ENCODE measurements around the gene DHH. TPM values are rescaled to one million over a fixed set of nuclear protein-coding genes. Genes with fewer than 3 reads are reported as not detected.

Gene DHH
- total and polyA plus RNA-seq, 9 of the 15 experiments (the other 6 are each of a cell fraction or from before 2014, with no cell fraction given): 0.07 to 2.6 (median 0.54) TPM

- TF ChIP-seq ZNF609 (CRISPR knock-in tag; IDR thresholded peaks at IDR 0.05; ENCODE audit: borderline replicate concordance) (peak; percentile 80; the same call in 1 of the 2 replicates), ESRRA (IDR thresholded peaks at IDR 0.05; ENCODE audit: borderline replicate concordance, low read depth) (0 out of 2 replicates have a peak, but pooled peaks have one; percentile 30), PREB (CRISPR knock-in tag; IDR thresholded peaks at IDR 0.05) (no peak; the same call in 1 of the 2 replicates), GTF2B (IDR thresholded peaks at IDR 0.05; ENCODE audit: extremely low read depth, insufficient read length) (no peak), ZNF75A (CRISPR knock-in tag; IDR thresholded peaks at IDR 0.05) (no peak), ZNF124 (CRISPR knock-in tag; IDR thresholded peaks at IDR 0.05) (no peak), FOXJ3 (CRISPR knock-in tag; IDR thresholded peaks at IDR 0.05) (no peak), ZNF134 (CRISPR knock-in tag; conservative IDR thresholded peaks at IDR 0.05) (no peak), ZNF277 (CRISPR knock-in tag; IDR thresholded peaks at IDR 0.05; ENCODE audit: borderline replicate concordance) (no peak), PYGO2 (tag; IDR thresholded peaks at IDR 0.05) (0 out of 2 replicates have a peak, but pooled peaks have one; percentile 45), TCF15 (CRISPR knock-in tag; IDR thresholded peaks at IDR 0.05) (no peak), CREB1 (IDR thresholded peaks at IDR 0.05) (peak; percentile 90), CREB1 (CRISPR knock-in tag; IDR thresholded peaks at IDR 0.05) (peak; percentile 92), NFE2 (IDR thresholded peaks at IDR 0.05; ENCODE audit: low read depth) (peak; percentile 98), ZNF274 (IDR thresholded peaks at IDR 0.05; ENCODE audit: borderline replicate concordance, low read depth, low read length) (no peak), ZNF77 (CRISPR knock-in tag; IDR thresholded peaks at IDR 0.05) (no peak), ZNF431 (CRISPR knock-in tag; IDR thresholded peaks at IDR 0.05) (peak; percentile 57; the same call in 1 of the 2 replicates), ZNF3 (CRISPR knock-in tag; IDR thresholded peaks at IDR 0.05) (no peak), GABPA (tag; conservative IDR thresholded peaks at IDR 0.05; ENCODE audit: low read depth) (peak; percentile 83), ZSCAN29 (IDR thresholded peaks at IDR 0.05) (no peak; the same call in 1 of the 2 replicates)
These were observed 34.1 kb downstream of the DHH start, which contains the start of gene KMT2D (continued) for GRCh38 chr12:49060237-49061156.
